ENCODE results near the gene AHRR. TPM values are rescaled to one million over a fixed set of nuclear protein-coding genes. Genes with fewer than 3 reads are reported as not detected.

The AHRR gene
- 1.3 TPM for polyA plus RNA-seq (2012; ENCODE audit: insufficient read length, low read depth)

GRCh38 chr5:321230-321725 lies at the start of gene AHRR:
Gene AHRR (plus strand): TSS chr5:321714. CDS start chr5:343903, 22,189 bp downstream.
- TF ChIP-seq TAF1 (IDR thresholded peaks at IDR 0.05; ENCODE audit: borderline replicate concordance, insufficient read depth, low read length): no peak
- TF ChIP-seq, protein P1, sequence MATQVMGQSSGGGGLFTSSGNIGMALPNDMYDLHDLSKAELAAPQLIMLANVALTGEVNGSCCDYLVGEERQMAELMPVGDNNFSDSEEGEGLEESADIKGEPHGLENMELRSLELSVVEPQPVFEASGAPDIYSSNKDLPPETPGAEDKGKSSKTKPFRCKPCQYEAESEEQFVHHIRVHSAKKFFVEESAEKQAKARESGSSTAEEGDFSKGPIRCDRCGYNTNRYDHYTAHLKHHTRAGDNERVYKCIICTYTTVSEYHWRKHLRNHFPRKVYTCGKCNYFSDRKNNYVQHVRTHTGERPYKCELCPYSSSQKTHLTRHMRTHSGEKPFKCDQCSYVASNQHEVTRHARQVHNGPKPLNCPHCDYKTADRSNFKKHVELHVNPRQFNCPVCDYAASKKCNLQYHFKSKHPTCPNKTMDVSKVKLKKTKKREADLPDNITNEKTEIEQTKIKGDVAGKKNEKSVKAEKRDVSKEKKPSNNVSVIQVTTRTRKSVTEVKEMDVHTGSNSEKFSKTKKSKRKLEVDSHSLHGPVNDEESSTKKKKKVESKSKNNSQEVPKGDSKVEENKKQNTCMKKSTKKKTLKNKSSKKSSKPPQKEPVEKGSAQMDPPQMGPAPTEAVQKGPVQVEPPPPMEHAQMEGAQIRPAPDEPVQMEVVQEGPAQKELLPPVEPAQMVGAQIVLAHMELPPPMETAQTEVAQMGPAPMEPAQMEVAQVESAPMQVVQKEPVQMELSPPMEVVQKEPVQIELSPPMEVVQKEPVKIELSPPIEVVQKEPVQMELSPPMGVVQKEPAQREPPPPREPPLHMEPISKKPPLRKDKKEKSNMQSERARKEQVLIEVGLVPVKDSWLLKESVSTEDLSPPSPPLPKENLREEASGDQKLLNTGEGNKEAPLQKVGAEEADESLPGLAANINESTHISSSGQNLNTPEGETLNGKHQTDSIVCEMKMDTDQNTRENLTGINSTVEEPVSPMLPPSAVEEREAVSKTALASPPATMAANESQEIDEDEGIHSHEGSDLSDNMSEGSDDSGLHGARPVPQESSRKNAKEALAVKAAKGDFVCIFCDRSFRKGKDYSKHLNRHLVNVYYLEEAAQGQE (IDR thresholded peaks at IDR 0.05; ENCODE audit: insufficient read depth in 1 of 2, low read depth in 2 of 2, low read length in 2 of 2): no peak
- TF ChIP-seq SIN3A (IDR thresholded peaks at IDR 0.05; ENCODE audit: borderline replicate concordance, insufficient read depth, low read length): no peak
- no peak for TF ChIP-seq POLR2AphosphoS5 (IDR thresholded peaks at IDR 0.05; ENCODE audit: low read depth, low read length)

DNA sequence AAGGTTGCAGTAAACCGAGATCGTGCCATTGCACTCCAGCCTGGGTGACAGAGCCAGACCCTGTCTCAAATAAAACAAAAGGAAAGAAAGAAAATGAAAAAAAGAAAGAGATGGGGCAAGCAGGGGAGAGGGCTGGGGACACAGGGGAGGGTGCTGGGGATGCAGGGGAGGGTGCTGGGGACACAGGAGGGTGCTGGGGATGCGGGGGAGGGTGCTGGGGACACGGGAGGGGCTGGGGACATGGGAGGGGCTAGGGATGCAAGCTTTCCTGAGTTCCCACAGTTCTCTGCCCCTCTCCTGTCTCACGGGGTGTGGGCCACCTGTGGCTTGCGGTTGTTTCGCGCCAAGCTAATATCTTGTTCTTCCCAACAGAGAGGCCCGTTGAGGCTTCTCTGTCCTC lies 42.9 kb upstream of the AHRR start:
- no peak for TF ChIP-seq SIN3A (IDR thresholded peaks at IDR 0.05; ENCODE audit: borderline replicate concordance, insufficient read depth, low read length)
- TF ChIP-seq POLR2AphosphoS5 (IDR thresholded peaks at IDR 0.05; ENCODE audit: low read depth, low read length): no peak
- no peak for TF ChIP-seq TAF1 (IDR thresholded peaks at IDR 0.05; ENCODE audit: borderline replicate concordance, insufficient read depth, low read length)
- TF ChIP-seq FOXP2 (optimal IDR thresholded peaks at IDR 0.05; ENCODE audit: borderline replicate concordance, extremely low read depth, extremely low read length, insufficient read depth): no peak
- TF ChIP-seq, protein P1 (IDR thresholded peaks at IDR 0.05; ENCODE audit: insufficient read depth in 1 of 2, low read depth in 2 of 2, low read length in 2 of 2): no peak

DNA sequence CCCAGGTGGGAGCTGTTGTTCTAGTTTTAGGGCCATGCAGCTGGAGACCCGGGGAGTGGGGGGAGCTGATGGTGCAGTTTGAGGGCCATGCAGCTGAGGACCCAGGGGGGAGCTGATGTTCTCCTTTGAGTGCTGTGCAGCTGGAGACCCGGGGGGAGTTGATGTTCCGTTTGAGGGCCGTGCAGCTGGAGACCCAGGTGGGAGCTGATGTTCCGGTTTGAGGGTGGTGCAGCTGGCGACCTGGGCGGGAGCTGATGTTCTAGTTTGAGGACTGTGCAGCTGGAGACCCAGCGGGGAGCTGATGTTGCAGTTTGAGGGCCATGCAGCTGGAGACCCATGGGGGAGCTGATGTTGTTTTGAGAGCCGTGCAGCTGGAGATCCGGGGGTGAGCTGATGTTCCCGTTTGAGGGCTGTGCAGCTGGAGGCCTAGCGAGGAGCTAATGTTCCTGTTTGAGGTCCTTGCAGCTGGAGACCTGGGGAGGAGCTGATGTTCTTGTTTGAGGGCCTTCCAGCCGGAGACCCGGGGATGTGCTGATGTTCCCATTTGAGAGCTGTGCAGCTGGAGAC lies 35.4 kb upstream of the AHRR start:
- TF ChIP-seq FOXP2 (optimal IDR thresholded peaks at IDR 0.05; ENCODE audit: borderline replicate concordance, extremely low read depth, extremely low read length, insufficient read depth) (no peak), SIN3A (IDR thresholded peaks at IDR 0.05; ENCODE audit: borderline replicate concordance, insufficient read depth, low read length) (no peak), TAF1 (IDR thresholded peaks at IDR 0.05; ENCODE audit: borderline replicate concordance, insufficient read depth, low read length) (no peak), POLR2AphosphoS5 (IDR thresholded peaks at IDR 0.05; ENCODE audit: low read depth, low read length) (no peak)
- TF ChIP-seq, protein P1 (IDR thresholded peaks at IDR 0.05; ENCODE audit: insufficient read depth in 1 of 2, low read depth in 2 of 2, low read length in 2 of 2): no peak

- TF ChIP-seq, protein P1 (IDR thresholded peaks at IDR 0.05; ENCODE audit: insufficient read depth in 1 of 2, low read depth in 2 of 2, low read length in 2 of 2): no peak
- no peak for TF ChIP-seq TAF1 (IDR thresholded peaks at IDR 0.05; ENCODE audit: borderline replicate concordance, insufficient read depth, low read length)
- TF ChIP-seq POLR2AphosphoS5 (IDR thresholded peaks at IDR 0.05; ENCODE audit: low read depth, low read length): no peak
- no peak for TF ChIP-seq FOXP2 (optimal IDR thresholded peaks at IDR 0.05; ENCODE audit: borderline replicate concordance, extremely low read depth, extremely low read length, insufficient read depth)
- no peak for TF ChIP-seq SIN3A (IDR thresholded peaks at IDR 0.05; ENCODE audit: borderline replicate concordance, insufficient read depth, low read length)
Measured at GRCh38 chr5:298737-299125, 22.8 kb upstream of the AHRR start.

Measured in PFSK-1 (cell line).